ENCODE results near the gene C10orf53. TPM values are rescaled to one million over a fixed set of nuclear protein-coding genes. Genes with fewer than 3 reads are reported as not detected.
A peak's percentile ranks its signal among the peaks of the same experiment; 100 is the strongest.

The C10orf53 gene
- total RNA-seq, 1 donor from 2014 or later = not detected

DNA sequence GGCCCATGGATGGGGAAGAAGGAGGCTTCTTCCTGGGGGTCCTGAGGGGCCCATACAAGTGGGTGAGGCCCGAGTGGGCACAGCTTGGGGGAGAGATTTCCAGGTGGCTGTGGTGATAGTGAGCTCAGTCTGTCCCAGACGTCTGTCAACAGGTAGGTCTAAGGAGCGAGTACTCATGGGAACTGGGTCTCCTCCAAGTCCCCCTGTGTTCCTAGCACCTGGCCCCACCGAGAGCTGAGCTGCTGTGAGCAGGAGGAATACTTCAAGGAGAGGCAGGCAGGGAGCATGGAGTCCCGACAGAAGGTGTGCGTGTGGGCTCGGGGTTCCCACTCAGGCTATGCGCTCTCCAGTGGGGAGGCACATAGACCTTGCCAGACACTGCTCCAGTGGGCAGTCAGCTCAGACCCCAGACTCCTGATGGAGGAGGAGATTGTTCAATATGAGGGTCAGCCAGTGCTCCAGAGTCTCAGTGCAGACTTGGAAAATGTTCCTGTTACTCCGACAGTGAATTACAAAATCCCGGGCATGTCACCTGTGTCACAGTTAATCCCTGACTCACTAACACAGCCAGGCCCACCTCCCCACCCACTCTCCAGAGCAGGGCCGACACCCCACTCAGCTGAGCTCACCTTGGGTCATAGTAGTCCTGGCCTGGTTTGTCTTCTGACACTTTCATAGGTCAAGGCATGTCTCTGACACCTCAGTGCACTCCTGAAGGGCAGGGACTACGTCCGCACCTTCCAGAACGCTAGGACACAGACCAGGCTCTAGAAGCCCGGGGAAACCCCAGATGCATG lies 28.2 kb upstream of the C10orf53 start:
- Mint-ChIP-seq H3K27ac (no peak overlapping the region), H3K9me3 (no peaks in the 10 kb centered on the region), H3K4me3 (no peak overlapping the region), H3K27me3 (ENCODE audit: low read depth) (peaks cover 73% of the 10 kb centered on the region), H3K36me3 (no peaks in the 10 kb centered on the region), H3K4me1 (no peaks in the 10 kb centered on the region)
- peak in 1 of 2 experiments; percentile 22 for DNase-seq (ENCODE audit: low spot score in 2 of 2, unreplicated experiment in 2 of 2)
- TF ChIP-seq, protein P1, sequence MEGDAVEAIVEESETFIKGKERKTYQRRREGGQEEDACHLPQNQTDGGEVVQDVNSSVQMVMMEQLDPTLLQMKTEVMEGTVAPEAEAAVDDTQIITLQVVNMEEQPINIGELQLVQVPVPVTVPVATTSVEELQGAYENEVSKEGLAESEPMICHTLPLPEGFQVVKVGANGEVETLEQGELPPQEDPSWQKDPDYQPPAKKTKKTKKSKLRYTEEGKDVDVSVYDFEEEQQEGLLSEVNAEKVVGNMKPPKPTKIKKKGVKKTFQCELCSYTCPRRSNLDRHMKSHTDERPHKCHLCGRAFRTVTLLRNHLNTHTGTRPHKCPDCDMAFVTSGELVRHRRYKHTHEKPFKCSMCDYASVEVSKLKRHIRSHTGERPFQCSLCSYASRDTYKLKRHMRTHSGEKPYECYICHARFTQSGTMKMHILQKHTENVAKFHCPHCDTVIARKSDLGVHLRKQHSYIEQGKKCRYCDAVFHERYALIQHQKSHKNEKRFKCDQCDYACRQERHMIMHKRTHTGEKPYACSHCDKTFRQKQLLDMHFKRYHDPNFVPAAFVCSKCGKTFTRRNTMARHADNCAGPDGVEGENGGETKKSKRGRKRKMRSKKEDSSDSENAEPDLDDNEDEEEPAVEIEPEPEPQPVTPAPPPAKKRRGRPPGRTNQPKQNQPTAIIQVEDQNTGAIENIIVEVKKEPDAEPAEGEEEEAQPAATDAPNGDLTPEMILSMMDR (IDR thresholded peaks at IDR 0.05; ENCODE audit: unreplicated experiment) = no peak

- TF ChIP-seq, protein P1 (IDR thresholded peaks at IDR 0.05; ENCODE audit: unreplicated experiment) = no peak
- Mint-ChIP-seq H3K4me1 (no peaks in the 10 kb centered on the region), H3K4me3 (no peak overlapping the region), H3K9me3 (no peaks in the 10 kb centered on the region), H3K27me3 (ENCODE audit: low read depth) (peaks cover 77% of the 10 kb centered on the region), H3K27ac (no peak overlapping the region), H3K36me3 (no peaks in the 10 kb centered on the region)
- DNase-seq (ENCODE audit: low spot score in 2 of 2, unreplicated experiment in 2 of 2) = peak in 1 of 2 experiments; percentile 24
Measured at GRCh38 chr10:49651917-49652316, 27.5 kb upstream of the C10orf53 start.

DNA sequence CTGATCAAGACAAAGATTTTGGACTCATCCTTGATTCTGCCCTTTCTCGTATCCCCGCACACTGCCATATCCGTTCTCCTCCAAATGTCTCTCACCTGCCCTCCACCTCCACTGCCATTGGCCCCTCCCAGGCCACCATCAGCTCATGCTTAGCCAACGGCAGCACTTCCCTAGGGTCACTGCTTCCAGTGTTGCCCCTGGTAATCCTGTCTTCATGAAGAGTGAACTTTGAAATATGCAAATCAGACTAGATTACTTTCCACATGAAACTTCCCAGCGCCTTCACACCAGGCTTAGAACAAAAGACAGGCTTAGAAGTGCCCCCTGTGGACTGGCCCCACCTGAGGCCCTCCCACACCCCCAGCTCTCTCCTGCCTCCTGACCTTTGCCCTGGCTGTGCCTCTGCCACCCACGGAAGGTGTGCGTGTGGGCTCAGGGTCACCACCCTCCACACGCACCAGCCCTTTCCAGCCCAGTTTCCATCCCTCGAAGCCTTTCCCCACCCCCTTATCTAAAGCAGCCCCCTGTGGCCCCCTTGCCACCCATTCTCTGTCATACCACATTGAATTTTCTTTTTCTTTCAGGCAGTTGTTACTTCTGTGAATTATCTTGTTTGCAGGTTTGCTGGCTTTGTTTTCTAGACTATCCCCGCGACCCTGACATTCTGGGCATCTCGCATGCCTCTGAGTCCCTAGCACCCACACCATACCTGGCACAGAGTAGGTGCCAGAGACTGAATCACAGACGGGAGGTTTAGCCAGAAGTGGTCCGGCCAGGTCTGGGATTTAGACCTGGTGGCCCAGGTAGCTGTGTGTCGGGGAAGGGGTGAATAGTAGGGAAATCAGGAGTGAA lies 26.8 kb upstream of the C10orf53 start:
- no peaks in the 10 kb centered on the region for H3K9me3 Mint-ChIP-seq
- H3K36me3 Mint-ChIP-seq = no peaks in the 10 kb centered on the region
- TF ChIP-seq, protein P1 (IDR thresholded peaks at IDR 0.05; ENCODE audit: unreplicated experiment) = no peak
- H3K27me3 Mint-ChIP-seq (ENCODE audit: low read depth) = peaks cover 70% of the 10 kb centered on the region
- H3K27ac Mint-ChIP-seq = no peak overlapping the region
- H3K4me3 Mint-ChIP-seq = no peak overlapping the region
- peak in 1 of 2 experiments; percentile 25 for DNase-seq (ENCODE audit: low spot score in 2 of 2, unreplicated experiment in 2 of 2)
- no peaks in the 10 kb centered on the region for H3K4me1 Mint-ChIP-seq

DNA sequence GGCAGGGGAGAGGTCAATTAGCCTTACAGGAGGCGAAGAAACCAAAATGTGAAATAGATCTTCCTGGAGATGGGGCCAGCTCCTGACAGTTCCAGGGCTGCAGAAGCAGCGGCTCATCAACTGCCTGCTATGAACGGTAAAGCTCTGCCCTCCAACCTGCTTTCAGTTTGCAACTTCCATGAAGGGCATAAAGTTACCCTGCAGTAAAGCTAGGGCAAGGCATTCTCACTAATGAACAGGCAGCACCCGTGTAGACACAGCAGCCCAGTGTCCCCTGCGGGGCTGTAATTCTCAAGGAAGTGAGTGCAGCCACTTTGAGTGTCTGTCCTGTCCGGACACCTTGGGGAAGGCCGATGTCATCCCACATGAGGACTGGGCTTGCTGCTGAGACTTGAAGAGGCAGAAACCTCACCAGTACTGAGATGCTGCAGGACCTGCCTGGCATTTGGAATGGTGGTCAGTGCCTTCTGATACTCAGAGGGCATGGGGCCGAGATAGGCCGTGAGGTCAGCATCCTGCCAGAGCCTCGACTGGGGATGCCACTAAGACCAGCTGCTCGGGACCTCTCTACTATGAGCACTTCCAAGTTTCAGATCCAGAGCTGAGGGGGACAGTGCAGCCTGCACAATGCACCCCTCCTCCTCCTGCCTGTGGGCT lies 26.1 kb upstream of the C10orf53 start:
- Mint-ChIP-seq H3K4me1 (no peaks in the 10 kb centered on the region), H3K36me3 (no peaks in the 10 kb centered on the region), H3K27ac (no peak overlapping the region), H3K9me3 (no peaks in the 10 kb centered on the region), H3K4me3 (no peak overlapping the region), H3K27me3 (ENCODE audit: low read depth) (peaks cover 63% of the 10 kb centered on the region)
- TF ChIP-seq, protein P1 (IDR thresholded peaks at IDR 0.05; ENCODE audit: unreplicated experiment) = no peak
- peak in 1 of 2 experiments; percentile 13 for DNase-seq (ENCODE audit: low spot score in 2 of 2, unreplicated experiment in 2 of 2)

DNA sequence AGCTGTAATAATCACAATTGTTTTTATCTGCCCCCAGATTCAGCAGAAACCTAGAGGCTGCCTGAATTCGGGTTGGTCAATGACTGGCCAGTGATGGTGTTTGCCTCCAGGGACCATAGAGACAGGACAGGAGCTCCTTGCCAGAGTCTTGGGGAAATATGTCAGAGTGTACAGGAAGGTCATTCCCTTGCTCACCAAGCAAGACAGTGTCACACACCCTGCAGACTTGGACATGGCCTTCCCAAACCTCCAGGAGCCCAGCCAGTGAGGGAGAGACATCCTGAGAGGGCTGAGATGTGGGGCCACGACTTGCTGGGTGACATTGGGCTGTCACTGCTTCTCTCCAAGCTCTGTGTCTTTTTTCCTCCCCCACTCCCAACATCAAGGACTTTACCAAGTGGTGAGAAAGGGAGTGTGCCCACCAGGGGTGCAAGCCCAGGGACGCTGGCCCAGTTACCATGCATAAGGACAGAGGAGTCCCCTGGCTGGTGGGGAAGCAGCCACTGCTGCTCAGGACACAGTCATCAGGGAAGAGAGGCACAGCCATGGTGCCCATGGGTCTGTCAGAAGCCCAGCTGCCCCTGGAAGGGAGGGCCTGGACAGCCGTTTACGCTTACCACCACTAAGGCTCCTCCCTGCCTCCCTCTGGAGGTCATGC lies 25.3 kb upstream of the C10orf53 start:
- Mint-ChIP-seq H3K27ac (no peak overlapping the region), H3K27me3 (ENCODE audit: low read depth) (peaks cover 56% of the 10 kb centered on the region), H3K4me3 (no peak overlapping the region), H3K36me3 (no peaks in the 10 kb centered on the region), H3K9me3 (peaks cover 6% of the 10 kb centered on the region), H3K4me1 (no peaks in the 10 kb centered on the region)
- TF ChIP-seq, protein P1 (IDR thresholded peaks at IDR 0.05; ENCODE audit: unreplicated experiment) = no peak
- peak in 1 of 2 experiments; percentile 25 for DNase-seq (ENCODE audit: low spot score in 2 of 2, unreplicated experiment in 2 of 2)
